ENCODE data around the gene TIMP3.

DNA sequence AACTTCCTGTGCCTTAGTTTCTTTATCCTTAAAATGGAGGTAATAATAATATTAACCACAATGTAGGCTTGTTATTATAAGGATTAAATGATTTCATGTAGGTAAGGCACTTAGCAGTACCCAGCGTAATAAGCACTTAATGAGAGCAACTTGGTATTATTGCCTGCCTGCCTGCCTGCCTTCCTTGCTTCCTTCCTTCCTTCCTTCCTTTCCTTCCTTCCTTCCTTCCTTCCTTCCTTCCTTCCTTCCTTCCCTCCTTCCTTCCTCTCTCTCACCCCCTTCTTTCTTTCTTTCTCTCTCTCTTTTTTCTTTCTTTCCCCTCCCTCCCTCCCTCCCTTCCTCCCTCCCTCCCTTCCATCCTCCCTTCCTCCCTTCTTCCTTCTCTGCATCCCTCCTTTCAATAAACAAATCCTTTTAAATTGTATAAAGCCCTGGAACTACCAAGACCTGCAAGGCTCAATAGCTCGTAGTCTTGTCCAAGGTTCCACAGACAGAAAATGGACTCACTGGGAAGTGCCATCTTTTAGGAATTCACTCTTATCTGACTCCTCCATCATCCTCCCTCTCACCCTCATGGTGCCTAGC is 20.7 kb upstream of the TIMP3 start:
- TF ChIP-seq POLR2A (IDR thresholded peaks at IDR 0.05; ENCODE audit: low read depth) = no peak
- TF ChIP-seq, protein P1, sequence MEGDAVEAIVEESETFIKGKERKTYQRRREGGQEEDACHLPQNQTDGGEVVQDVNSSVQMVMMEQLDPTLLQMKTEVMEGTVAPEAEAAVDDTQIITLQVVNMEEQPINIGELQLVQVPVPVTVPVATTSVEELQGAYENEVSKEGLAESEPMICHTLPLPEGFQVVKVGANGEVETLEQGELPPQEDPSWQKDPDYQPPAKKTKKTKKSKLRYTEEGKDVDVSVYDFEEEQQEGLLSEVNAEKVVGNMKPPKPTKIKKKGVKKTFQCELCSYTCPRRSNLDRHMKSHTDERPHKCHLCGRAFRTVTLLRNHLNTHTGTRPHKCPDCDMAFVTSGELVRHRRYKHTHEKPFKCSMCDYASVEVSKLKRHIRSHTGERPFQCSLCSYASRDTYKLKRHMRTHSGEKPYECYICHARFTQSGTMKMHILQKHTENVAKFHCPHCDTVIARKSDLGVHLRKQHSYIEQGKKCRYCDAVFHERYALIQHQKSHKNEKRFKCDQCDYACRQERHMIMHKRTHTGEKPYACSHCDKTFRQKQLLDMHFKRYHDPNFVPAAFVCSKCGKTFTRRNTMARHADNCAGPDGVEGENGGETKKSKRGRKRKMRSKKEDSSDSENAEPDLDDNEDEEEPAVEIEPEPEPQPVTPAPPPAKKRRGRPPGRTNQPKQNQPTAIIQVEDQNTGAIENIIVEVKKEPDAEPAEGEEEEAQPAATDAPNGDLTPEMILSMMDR (IDR thresholded peaks at IDR 0.05) = no peak
- TF ChIP-seq POLR2AphosphoS5 (IDR thresholded peaks at IDR 0.05) = no peak

Data from esophagus muscularis mucosa (tissue), 3 donors.